GM23338 (cell line): ENCODE data around the gene LMF1. TPM values are rescaled to one million over a fixed set of nuclear protein-coding genes. Genes with fewer than 3 reads are reported as not detected.

ENCODE experiments used
- ATAC-seq: fragments of 200-7000 bp; cut with Tn5 transposase; 3 replicates; pipeline ENCODE4 v1.9.1; 2020
- DNase-seq: peaks from one replicate; pipeline ENCODE4 v3.0.0-alpha.2; 2015; ENCODE audit warnings: low spot score
- H2AFZ ChIP-seq: fragments of 200-600 bp; sonication (generic); 2 replicates; pipeline ENCODE4 v1.8.0; 2016; ENCODE audit warnings: antibody characterized with exemption, mild to moderate bottlenecking, moderate library complexity
- H3F3A ChIP-seq: fragments of 200-600 bp; sonication (generic); replicated peaks from 2 replicates; pipeline ENCODE4 v1.8.0; 2017; ENCODE audit warnings: antibody characterized with exemption, mixed run types, low read depth
- H3K27ac ChIP-seq: fragments of 200-600 bp; sonication (generic); 2 replicates; pipeline ENCODE4 v1.6.1; 2016; ENCODE audit warnings: low read depth
- H3K27me3 ChIP-seq: fragments of 200-600 bp; sonication (generic); 2 replicates; pipeline ENCODE4 v1.8.0; 2016; ENCODE audit warnings: mild to moderate bottlenecking, mixed run types, moderate library complexity; ENCODE audit not compliant: insufficient read depth
- H3K36me3 ChIP-seq: fragments of 200-600 bp; sonication (generic); 2 replicates; pipeline ENCODE4 v1.8.0; 2016; ENCODE audit warnings: mild to moderate bottlenecking; ENCODE audit not compliant: insufficient read depth
- H3K4me1 ChIP-seq: fragments of 200-600 bp; sonication (generic); 2 replicates; pipeline ENCODE4 v1.8.0; 2016; ENCODE audit warnings: mild to moderate bottlenecking, moderate library complexity; ENCODE audit not compliant: insufficient read depth
- H3K4me2 ChIP-seq: fragments of 200-600 bp; sonication (generic); 2 replicates; pipeline ENCODE4 v1.7.1; 2017; ENCODE audit warnings: mixed run types
- H3K4me3 ChIP-seq: fragments of 200-600 bp; sonication (generic); 2 replicates; pipeline ENCODE4 v1.6.1; 2016; ENCODE audit warnings: mixed run types
- H3K79me2 ChIP-seq: fragments of 200-600 bp; sonication (generic); replicated peaks from 2 replicates; pipeline ENCODE4 v1.8.0; 2017; ENCODE audit warnings: mild to moderate bottlenecking; ENCODE audit not compliant: insufficient read depth
- H3K9me2 ChIP-seq: fragments of 200-600 bp; sonication (generic); 2 replicates; pipeline ENCODE4 v1.8.0; 2017; ENCODE audit not compliant: insufficient read depth
- H4K20me1 ChIP-seq: fragments of 200-600 bp; sonication (generic); replicated peaks from 2 replicates; pipeline ENCODE4 v1.8.0; 2017; ENCODE audit warnings: mild to moderate bottlenecking; ENCODE audit not compliant: insufficient read depth
- H3K27ac Mint-ChIP-seq: 2 replicates; pipeline ENCODE4 v1.8.0; 2020; ENCODE audit warnings: inconsistent platforms, mild to moderate bottlenecking, moderate library complexity, mixed read lengths
- H3K27me3 Mint-ChIP-seq: 3 replicates; pipeline ENCODE4 v1.8.0; 2022; ENCODE audit warnings: low read depth, mild to moderate bottlenecking, moderate library complexity, mixed read lengths, inconsistent platforms; ENCODE audit not compliant: insufficient read depth, poor library complexity
- H3K36me3 Mint-ChIP-seq: 3 replicates; pipeline ENCODE4 v1.8.0; 2021; ENCODE audit warnings: low read depth, mild to moderate bottlenecking, inconsistent platforms, moderate library complexity, mixed read lengths
- H3K4me1 Mint-ChIP-seq: 3 replicates; pipeline ENCODE4 v1.8.0; 2020; ENCODE audit warnings: mild to moderate bottlenecking, inconsistent platforms, mixed read lengths
- H3K4me3 Mint-ChIP-seq: 3 replicates; pipeline ENCODE4 v1.8.0; 2021; ENCODE audit warnings: moderate library complexity, mild to moderate bottlenecking, inconsistent platforms, mixed read lengths
- H3K9me3 Mint-ChIP-seq: 3 replicates; pipeline ENCODE4 v1.8.0; 2020; ENCODE audit warnings: moderate library complexity, mild to moderate bottlenecking, inconsistent platforms, mixed read lengths
- CREB1 ChIP-seq: fragments of 250-450 bp; sonication (Bioruptor Pico); IDR thresholded peaks from 2 replicates; pipeline ENCODE4 v1.5.0; 2020; ENCODE audit warnings: low read depth, mild to moderate bottlenecking, moderate library complexity
- EZH2 ChIP-seq: fragments of 200-600 bp; sonication (generic); IDR thresholded peaks from one replicate; pipeline ENCODE4 v1.8.0; 2017; ENCODE audit warnings: antibody characterized with exemption, mild to moderate bottlenecking, low read depth; ENCODE audit not compliant: unreplicated experiment
- EZH2phosphoT487 ChIP-seq: fragments of 200-600 bp; sonication (generic); IDR thresholded peaks from one replicate; pipeline ENCODE4 v1.8.1; 2018; ENCODE audit warnings: antibody characterized with exemption; ENCODE audit not compliant: unreplicated experiment
- JUNB ChIP-seq: IDR thresholded peaks from one replicate; pipeline ENCODE4 v1.6.1; 2016; ENCODE audit warnings: antibody characterized with exemption; ENCODE audit not compliant: unreplicated experiment
- NANOG ChIP-seq: IDR thresholded peaks from 2 replicates; pipeline ENCODE4 v1.6.1; 2016; ENCODE audit warnings: antibody characterized with exemption, borderline replicate concordance
- POLR2AphosphoS5 ChIP-seq: IDR thresholded peaks from 2 replicates; pipeline ENCODE4 v1.6.1; 2016; ENCODE audit warnings: antibody characterized with exemption, low read depth
- STAT1 ChIP-seq: IDR thresholded peaks from one replicate; pipeline ENCODE4 v1.6.1; 2016; ENCODE audit warnings: antibody characterized with exemption; ENCODE audit not compliant: unreplicated experiment
- ZNF114 ChIP-seq: fragments of 250-450 bp; sonication (Bioruptor Pico); IDR thresholded peaks from 2 replicates; pipeline ENCODE4 v1.5.0; 2020; ENCODE audit warnings: mild to moderate bottlenecking, moderate library complexity
- ZNF331 ChIP-seq: fragments of 250-450 bp; sonication (Bioruptor Pico); IDR thresholded peaks from 2 replicates; pipeline ENCODE4 v1.5.0; 2020; ENCODE audit warnings: low read depth, mild to moderate bottlenecking, moderate library complexity
- polyA plus RNA-seq: library from polyadenylated mRNA; unstranded; fragments of >200 nt; fragmentation: Nextera tagmentation; extraction: Ambion mirVana; gene quantifications from 2 replicates; pipeline ENCODE4 v1.2.1, GENCODE V29; 2016
- total RNA-seq: library from RNA; depleted of rRNA; stranded (reverse); fragments of >200 nt; shearing (Covaris generic); gene quantifications from 2 replicates; pipeline ENCODE4 v1.2.3, GENCODE V29; 2014
- TF ChIP-seq, protein P1 (sequence below): IDR thresholded peaks from 2 replicates; pipeline ENCODE4 v1.6.1; 2016; ENCODE audit warnings: antibody characterized with exemption
- TF ChIP-seq, protein P2 (sequence below): IDR thresholded peaks from one replicate; pipeline ENCODE4 v1.6.1; 2018; ENCODE audit warnings: antibody characterized with exemption; ENCODE audit not compliant: unreplicated experiment
- TF ChIP-seq, protein P3 (sequence below), 2 experiments: fragments of 200-600 bp in 1 of 2; sonication (generic) in 1 of 2; conservative IDR thresholded peaks; 2 replicates each; pipeline versions ENCODE4 v1.5.1 to v1.6.1; 2016 to 2017; ENCODE audit warnings: antibody characterized with exemption in 2 of 2, low read depth in 2 of 2, mild to moderate bottlenecking in 2 of 2, moderate library complexity in 1 of 2
- TF ChIP-seq, protein P4 (sequence below): fragments of 250-450 bp; sonication (Bioruptor Pico); IDR thresholded peaks from 2 replicates; pipeline ENCODE4 v1.5.0; 2020; ENCODE audit warnings: mild to moderate bottlenecking, moderate library complexity

Gene LMF1
- total and polyA plus RNA-seq, 2 experiments from 2014 or later: 4.2 to 10.1 TPM

DNA sequence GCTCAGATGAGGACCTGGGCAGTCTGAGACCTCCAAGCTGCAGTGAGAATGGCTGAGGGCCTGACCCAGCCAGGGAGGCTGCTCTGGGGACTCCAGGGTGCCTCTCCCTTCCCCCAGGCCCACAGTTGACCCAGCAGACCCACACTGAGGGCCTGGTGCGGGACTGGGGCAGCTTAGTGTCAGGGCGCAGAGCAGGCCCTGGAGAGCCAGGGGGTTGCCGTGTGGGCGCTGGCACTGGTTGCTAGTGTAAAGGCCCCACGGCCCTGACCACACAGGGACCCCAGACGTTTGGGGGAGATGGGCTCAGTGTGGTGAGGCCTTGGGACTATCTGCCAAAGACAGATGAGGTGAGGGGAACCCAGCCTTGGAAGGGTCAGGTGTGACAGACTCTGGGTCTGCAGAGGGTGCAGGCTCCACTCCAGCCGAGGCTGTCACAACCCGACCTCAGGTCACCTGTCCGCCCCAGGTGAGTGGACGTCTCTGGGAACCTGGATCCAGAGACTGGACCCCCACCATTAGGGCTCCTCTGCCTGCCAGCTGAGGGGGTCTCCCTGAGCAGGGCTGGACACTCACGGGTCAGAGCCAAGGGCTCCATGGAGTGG lies 119.5 kb downstream of the LMF1 start:
- Histone ChIP-seq H2AFZ (no peak overlapping the region), H3F3A (no peaks in the 10 kb centered on the region), H3K36me3 (no peaks in the 10 kb centered on the region), H4K20me1 (no peaks in the 10 kb centered on the region), H3K4me2 (no peak overlapping the region), H3K79me2 (no peaks in the 10 kb centered on the region), H3K27me3 (no peaks in the 10 kb centered on the region), H3K9me2 (no peaks in the 10 kb centered on the region), H3K4me1 (no peaks in the 10 kb centered on the region), H3K27ac (no peak overlapping the region), H3K4me3 (no peak overlapping the region)
- DNase-seq: no peak
- H3K4me3 Mint-ChIP-seq: no peak overlapping the region
- H3K4me1 Mint-ChIP-seq: no peaks in the 10 kb centered on the region
- TF ChIP-seq, protein P1, sequence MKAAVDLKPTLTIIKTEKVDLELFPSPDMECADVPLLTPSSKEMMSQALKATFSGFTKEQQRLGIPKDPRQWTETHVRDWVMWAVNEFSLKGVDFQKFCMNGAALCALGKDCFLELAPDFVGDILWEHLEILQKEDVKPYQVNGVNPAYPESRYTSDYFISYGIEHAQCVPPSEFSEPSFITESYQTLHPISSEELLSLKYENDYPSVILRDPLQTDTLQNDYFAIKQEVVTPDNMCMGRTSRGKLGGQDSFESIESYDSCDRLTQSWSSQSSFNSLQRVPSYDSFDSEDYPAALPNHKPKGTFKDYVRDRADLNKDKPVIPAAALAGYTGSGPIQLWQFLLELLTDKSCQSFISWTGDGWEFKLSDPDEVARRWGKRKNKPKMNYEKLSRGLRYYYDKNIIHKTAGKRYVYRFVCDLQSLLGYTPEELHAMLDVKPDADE: no peak
- no peak for TF ChIP-seq ZNF114
- no peak for TF ChIP-seq NANOG
- TF ChIP-seq, protein P2, sequence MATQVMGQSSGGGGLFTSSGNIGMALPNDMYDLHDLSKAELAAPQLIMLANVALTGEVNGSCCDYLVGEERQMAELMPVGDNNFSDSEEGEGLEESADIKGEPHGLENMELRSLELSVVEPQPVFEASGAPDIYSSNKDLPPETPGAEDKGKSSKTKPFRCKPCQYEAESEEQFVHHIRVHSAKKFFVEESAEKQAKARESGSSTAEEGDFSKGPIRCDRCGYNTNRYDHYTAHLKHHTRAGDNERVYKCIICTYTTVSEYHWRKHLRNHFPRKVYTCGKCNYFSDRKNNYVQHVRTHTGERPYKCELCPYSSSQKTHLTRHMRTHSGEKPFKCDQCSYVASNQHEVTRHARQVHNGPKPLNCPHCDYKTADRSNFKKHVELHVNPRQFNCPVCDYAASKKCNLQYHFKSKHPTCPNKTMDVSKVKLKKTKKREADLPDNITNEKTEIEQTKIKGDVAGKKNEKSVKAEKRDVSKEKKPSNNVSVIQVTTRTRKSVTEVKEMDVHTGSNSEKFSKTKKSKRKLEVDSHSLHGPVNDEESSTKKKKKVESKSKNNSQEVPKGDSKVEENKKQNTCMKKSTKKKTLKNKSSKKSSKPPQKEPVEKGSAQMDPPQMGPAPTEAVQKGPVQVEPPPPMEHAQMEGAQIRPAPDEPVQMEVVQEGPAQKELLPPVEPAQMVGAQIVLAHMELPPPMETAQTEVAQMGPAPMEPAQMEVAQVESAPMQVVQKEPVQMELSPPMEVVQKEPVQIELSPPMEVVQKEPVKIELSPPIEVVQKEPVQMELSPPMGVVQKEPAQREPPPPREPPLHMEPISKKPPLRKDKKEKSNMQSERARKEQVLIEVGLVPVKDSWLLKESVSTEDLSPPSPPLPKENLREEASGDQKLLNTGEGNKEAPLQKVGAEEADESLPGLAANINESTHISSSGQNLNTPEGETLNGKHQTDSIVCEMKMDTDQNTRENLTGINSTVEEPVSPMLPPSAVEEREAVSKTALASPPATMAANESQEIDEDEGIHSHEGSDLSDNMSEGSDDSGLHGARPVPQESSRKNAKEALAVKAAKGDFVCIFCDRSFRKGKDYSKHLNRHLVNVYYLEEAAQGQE: no peak
- no peak for TF ChIP-seq POLR2AphosphoS5
- no peak for TF ChIP-seq EZH2phosphoT487
- no peak for TF ChIP-seq JUNB
- no peak for TF ChIP-seq STAT1
- TF ChIP-seq, protein P3, sequence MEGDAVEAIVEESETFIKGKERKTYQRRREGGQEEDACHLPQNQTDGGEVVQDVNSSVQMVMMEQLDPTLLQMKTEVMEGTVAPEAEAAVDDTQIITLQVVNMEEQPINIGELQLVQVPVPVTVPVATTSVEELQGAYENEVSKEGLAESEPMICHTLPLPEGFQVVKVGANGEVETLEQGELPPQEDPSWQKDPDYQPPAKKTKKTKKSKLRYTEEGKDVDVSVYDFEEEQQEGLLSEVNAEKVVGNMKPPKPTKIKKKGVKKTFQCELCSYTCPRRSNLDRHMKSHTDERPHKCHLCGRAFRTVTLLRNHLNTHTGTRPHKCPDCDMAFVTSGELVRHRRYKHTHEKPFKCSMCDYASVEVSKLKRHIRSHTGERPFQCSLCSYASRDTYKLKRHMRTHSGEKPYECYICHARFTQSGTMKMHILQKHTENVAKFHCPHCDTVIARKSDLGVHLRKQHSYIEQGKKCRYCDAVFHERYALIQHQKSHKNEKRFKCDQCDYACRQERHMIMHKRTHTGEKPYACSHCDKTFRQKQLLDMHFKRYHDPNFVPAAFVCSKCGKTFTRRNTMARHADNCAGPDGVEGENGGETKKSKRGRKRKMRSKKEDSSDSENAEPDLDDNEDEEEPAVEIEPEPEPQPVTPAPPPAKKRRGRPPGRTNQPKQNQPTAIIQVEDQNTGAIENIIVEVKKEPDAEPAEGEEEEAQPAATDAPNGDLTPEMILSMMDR (conservative IDR thresholded peaks at IDR 0.05; ENCODE audit: low read depth in 2 of 2): no peak
- TF ChIP-seq EZH2: no peak
- TF ChIP-seq, protein P4, sequence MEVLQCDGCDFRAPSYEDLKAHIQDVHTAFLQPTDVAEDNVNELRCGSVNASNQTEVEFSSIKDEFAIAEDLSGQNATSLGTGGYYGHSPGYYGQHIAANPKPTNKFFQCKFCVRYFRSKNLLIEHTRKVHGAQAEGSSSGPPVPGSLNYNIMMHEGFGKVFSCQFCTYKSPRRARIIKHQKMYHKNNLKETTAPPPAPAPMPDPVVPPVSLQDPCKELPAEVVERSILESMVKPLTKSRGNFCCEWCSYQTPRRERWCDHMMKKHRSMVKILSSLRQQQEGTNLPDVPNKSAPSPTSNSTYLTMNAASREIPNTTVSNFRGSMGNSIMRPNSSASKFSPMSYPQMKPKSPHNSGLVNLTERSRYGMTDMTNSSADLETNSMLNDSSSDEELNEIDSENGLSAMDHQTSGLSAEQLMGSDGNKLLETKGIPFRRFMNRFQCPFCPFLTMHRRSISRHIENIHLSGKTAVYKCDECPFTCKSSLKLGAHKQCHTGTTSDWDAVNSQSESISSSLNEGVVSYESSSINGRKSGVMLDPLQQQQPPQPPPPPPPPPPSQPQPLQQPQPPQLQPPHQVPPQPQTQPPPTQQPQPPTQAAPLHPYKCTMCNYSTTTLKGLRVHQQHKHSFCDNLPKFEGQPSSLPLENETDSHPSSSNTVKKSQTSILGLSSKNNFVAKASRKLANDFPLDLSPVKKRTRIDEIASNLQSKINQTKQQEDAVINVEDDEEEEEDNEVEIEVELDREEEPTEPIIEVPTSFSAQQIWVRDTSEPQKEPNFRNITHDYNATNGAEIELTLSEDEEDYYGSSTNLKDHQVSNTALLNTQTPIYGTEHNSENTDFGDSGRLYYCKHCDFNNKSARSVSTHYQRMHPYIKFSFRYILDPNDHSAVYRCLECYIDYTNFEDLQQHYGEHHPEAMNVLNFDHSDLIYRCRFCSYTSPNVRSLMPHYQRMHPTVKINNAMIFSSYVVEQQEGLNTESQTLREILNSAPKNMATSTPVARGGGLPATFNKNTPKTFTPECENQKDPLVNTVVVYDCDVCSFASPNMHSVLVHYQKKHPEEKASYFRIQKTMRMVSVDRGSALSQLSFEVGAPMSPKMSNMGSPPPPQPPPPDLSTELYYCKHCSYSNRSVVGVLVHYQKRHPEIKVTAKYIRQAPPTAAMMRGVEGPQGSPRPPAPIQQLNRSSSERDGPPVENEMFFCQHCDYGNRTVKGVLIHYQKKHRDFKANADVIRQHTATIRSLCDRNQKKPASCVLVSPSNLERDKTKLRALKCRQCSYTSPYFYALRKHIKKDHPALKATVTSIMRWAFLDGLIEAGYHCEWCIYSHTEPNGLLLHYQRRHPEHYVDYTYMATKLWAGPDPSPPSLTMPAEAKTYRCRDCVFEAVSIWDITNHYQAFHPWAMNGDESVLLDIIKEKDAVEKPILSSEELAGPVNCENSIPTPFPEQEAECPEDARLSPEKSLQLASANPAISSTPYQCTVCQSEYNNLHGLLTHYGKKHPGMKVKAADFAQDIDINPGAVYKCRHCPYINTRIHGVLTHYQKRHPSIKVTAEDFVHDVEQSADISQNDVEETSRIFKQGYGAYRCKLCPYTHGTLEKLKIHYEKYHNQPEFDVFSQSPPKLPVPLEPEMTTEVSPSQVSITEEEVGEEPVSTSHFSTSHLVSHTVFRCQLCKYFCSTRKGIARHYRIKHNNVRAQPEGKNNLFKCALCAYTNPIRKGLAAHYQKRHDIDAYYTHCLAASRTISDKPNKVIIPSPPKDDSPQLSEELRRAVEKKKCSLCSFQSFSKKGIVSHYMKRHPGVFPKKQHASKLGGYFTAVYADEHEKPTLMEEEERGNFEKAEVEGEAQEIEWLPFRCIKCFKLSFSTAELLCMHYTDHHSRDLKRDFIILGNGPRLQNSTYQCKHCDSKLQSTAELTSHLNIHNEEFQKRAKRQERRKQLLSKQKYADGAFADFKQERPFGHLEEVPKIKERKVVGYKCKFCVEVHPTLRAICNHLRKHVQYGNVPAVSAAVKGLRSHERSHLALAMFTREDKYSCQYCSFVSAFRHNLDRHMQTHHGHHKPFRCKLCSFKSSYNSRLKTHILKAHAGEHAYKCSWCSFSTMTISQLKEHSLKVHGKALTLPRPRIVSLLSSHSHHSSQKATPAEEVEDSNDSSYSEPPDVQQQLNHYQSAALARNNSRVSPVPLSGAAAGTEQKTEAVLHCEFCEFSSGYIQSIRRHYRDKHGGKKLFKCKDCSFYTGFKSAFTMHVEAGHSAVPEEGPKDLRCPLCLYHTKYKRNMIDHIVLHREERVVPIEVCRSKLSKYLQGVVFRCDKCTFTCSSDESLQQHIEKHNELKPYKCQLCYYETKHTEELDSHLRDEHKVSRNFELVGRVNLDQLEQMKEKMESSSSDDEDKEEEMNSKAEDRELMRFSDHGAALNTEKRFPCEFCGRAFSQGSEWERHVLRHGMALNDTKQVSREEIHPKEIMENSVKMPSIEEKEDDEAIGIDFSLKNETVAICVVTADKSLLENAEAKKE: no peak
- TF ChIP-seq CREB1 (CRISPR knock-in tag): no peak
- TF ChIP-seq ZNF331: no peak
- H3K27ac Mint-ChIP-seq: no peak overlapping the region
- H3K9me3 Mint-ChIP-seq: peaks cover 61% of the 10 kb centered on the region
- H3K36me3 Mint-ChIP-seq: peaks cover 24% of the 10 kb centered on the region
- no peak for ATAC-seq
- H3K27me3 Mint-ChIP-seq: peaks cover 12% of the 10 kb centered on the region
